HS-27A (cell line): Measurements from ENCODE around the gene IFT57.

Source experiments
- DNase-seq: peaks from one replicate; pipeline ENCODE4 v3.0.0-alpha.2; 2012; ENCODE audit warnings: low read depth, missing footprints

Gene IFT57

GRCh38 chr3:108218811-108219210 lies 3.4 kb downstream of the IFT57 start:
- no peak for DNase-seq

GRCh38 chr3:108215871-108216270 lies 6.4 kb downstream of the IFT57 start:
- no peak for DNase-seq

GRCh38 chr3:108209579-108209978 lies 12.6 kb downstream of the IFT57 start:
- DNase-seq = no peak

GRCh38 chr3:108208831-108209230 lies 13.4 kb downstream of the IFT57 start:
- no peak for DNase-seq

GRCh38 chr3:108202834-108203233 lies 19.4 kb downstream of the IFT57 start:
- DNase-seq = no peak

GRCh38 chr3:108202080-108202479 lies 20.1 kb downstream of the IFT57 start:
- DNase-seq = no peak

- no peak for DNase-seq
These were observed 21.0 kb downstream of the IFT57 start for GRCh38 chr3:108201258-108201657.

- no peak for DNase-seq
These were observed 21.6 kb downstream of the IFT57 start for GRCh38 chr3:108200578-108200977.

- DNase-seq = no peak
These were observed 22.2 kb downstream of the IFT57 start for GRCh38 chr3:108200024-108200423.

GRCh38 chr3:108191394-108191793 lies 30.8 kb downstream of the IFT57 start:
- DNase-seq = no peak

GRCh38 chr3:108190346-108190745 lies 31.9 kb downstream of the IFT57 start:
- no peak for DNase-seq

GRCh38 chr3:108189440-108189839 lies 32.8 kb downstream of the IFT57 start:
- DNase-seq = no peak

GRCh38 chr3:108185536-108185935 lies 36.7 kb downstream of the IFT57 start:
- DNase-seq = no peak

GRCh38 chr3:108184824-108185223 lies 37.4 kb downstream of the IFT57 start:
- DNase-seq = no peak

- no peak for DNase-seq
These were observed 38.3 kb downstream of the IFT57 start for GRCh38 chr3:108183971-108184370.

GRCh38 chr3:108183181-108183580 lies 39.0 kb downstream of the IFT57 start:
- no peak for DNase-seq

- no peak for DNase-seq
These were observed 39.9 kb downstream of the IFT57 start for GRCh38 chr3:108182339-108182738.

- no peak for DNase-seq
These were observed 41.1 kb downstream of the IFT57 start for GRCh38 chr3:108181172-108181571.

- no peak for DNase-seq
These were observed 42.0 kb downstream of the IFT57 start for GRCh38 chr3:108180194-108180593.

GRCh38 chr3:108178676-108179075 lies 43.5 kb downstream of the IFT57 start:
- DNase-seq = no peak

- no peak for DNase-seq
These were observed 44.7 kb downstream of the IFT57 start for GRCh38 chr3:108177536-108177935.

GRCh38 chr3:108175352-108175751 lies 46.9 kb downstream of the IFT57 start:
- DNase-seq = no peak

- DNase-seq = no peak
These were observed 51.1 kb downstream of the IFT57 start for GRCh38 chr3:108171106-108171505.

GRCh38 chr3:108164391-108164790 lies 57.8 kb downstream of the IFT57 start:
- DNase-seq = no peak

GRCh38 chr3:108159865-108160264 lies 62.4 kb downstream of the IFT57 start:
- peak; percentile 48 for DNase-seq
